GM21717 (cell line): Measurements from ENCODE around the gene NXPH4.

Experiments
- ATAC-seq: cut with Tn5 transposase; IDR thresholded peaks from one replicate; pipeline ENCODE4 v1.9.1; 2021; ENCODE audit warnings: mild to moderate bottlenecking, moderate library complexity; ENCODE audit not compliant: unreplicated experiment

NXPH4 gene

GRCh38 chr12:57216014-57216911 is at the start of gene NXPH4:
Gene NXPH4, plus strand, starts transcription at chr12:57216794. Its CDS starts 176 bp downstream, at chr12:57216970.
- peak; percentile 14 for ATAC-seq

GRCh38 chr12:57166971-57167371 is 49.6 kb upstream of the NXPH4 start:
- no peak for ATAC-seq

GRCh38 chr12:57168058-57168457 is 48.5 kb upstream of the NXPH4 start:
- ATAC-seq, result no peak

- no peak for ATAC-seq
These were observed 47.4 kb upstream of the NXPH4 start for GRCh38 chr12:57169046-57169795.

- ATAC-seq, result no peak
These were observed 46.6 kb upstream of the NXPH4 start for GRCh38 chr12:57169969-57170368.

GRCh38 chr12:57170408-57170807 is 46.2 kb upstream of the NXPH4 start:
- ATAC-seq, result no peak

GRCh38 chr12:57170927-57171326 is 45.7 kb upstream of the NXPH4 start:
- ATAC-seq, result no peak

- no peak for ATAC-seq
These were observed 44.9 kb upstream of the NXPH4 start for GRCh38 chr12:57171668-57172067.

GRCh38 chr12:57173089-57173488 is 43.5 kb upstream of the NXPH4 start:
- ATAC-seq, result no peak

- no peak for ATAC-seq
These were observed 42.9 kb upstream of the NXPH4 start for GRCh38 chr12:57173683-57174082.

- no peak for ATAC-seq
These were observed 41.0 kb upstream of the NXPH4 start for GRCh38 chr12:57175428-57176138.

GRCh38 chr12:57176139-57176477 is 40.5 kb upstream of the NXPH4 start:
- ATAC-seq, result no peak

- ATAC-seq, result no peak
These were observed 39.7 kb upstream of the NXPH4 start for GRCh38 chr12:57176846-57177245.

GRCh38 chr12:57177354-57177753 is 39.2 kb upstream of the NXPH4 start:
- ATAC-seq, result no peak

GRCh38 chr12:57178213-57178612 is 38.4 kb upstream of the NXPH4 start:
- no peak for ATAC-seq

GRCh38 chr12:57179331-57180086 is 37.1 kb upstream of the NXPH4 start:
- ATAC-seq, result no peak

GRCh38 chr12:57180321-57180989 is 36.1 kb upstream of the NXPH4 start:
- ATAC-seq, result no peak

GRCh38 chr12:57181072-57181471 is 35.5 kb upstream of the NXPH4 start:
- ATAC-seq, result no peak

- ATAC-seq, result no peak
These were observed 34.9 kb upstream of the NXPH4 start for GRCh38 chr12:57181561-57182155.
